HEK293 (cell line): ENCODE results near the gene A2ML1.

Experiments
- ZBTB48 ChIP-seq: fragments of 450-650 bp; formaldehyde crosslinking; IDR thresholded peaks from 2 replicates; pipeline ENCODE4 v1.5.1; 2016; ENCODE audit warnings: missing biosample characterization, missing genetic modification characterization
- ZBTB8A ChIP-seq: fragments of 450-650 bp; formaldehyde crosslinking; IDR thresholded peaks from 2 replicates; pipeline ENCODE4 v1.5.1; 2016; ENCODE audit warnings: missing biosample characterization, missing genetic modification characterization
- ZNF530 ChIP-seq: fragments of 450-650 bp; formaldehyde crosslinking; IDR thresholded peaks from 2 replicates; pipeline ENCODE4 v1.5.1; 2016; ENCODE audit warnings: low read depth, missing biosample characterization, missing genetic modification characterization
- ZNF785 ChIP-seq: fragments of 450-650 bp; formaldehyde crosslinking; IDR thresholded peaks from 2 replicates; pipeline ENCODE4 v1.5.1; 2016; ENCODE audit warnings: missing biosample characterization, missing genetic modification characterization
- ZNF830 ChIP-seq: fragments of 450-650 bp; IDR thresholded peaks from 2 replicates; pipeline ENCODE4 v1.5.0; 2018; ENCODE audit warnings: missing biosample characterization, missing genetic modification characterization, low read depth, mild to moderate bottlenecking, moderate library complexity

DNA sequence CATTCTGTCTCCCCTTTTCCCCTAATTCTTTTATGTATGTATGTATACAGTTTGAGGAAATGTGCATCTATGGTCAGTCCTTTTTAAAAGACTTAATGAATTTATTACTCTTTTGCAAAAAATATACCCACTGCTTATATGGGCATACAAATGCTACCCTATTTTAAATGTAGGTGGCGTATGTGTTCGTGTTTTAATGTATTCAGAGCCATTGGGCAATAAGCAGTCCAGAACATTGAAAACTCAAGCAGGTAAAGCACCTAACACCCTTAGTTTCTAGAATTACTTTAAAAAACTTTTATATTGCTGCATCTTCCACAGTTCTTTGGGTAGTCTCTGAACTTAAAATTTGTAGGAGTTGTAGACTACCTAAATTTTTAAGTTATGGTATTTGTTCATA is 42.6 kb upstream of the A2ML1 start:
- TF ChIP-seq ZNF830 (tag by site-specific recombination) (no peak), ZNF530 (tag by site-specific recombination) (no peak), ZBTB48 (tag by site-specific recombination) (no peak), ZNF785 (tag by site-specific recombination) (no peak), ZBTB8A (tag by site-specific recombination) (no peak)
